ENCODE data around the gene CEACAM18.

Gene CEACAM18

GRCh38 chr19:51539821-51540366, 61.6 kb downstream of the CEACAM18 start:
- no peak for DNase-seq
